Measurements from ENCODE around the gene TAS2R46. TPM values are rescaled to one million over a fixed set of nuclear protein-coding genes. Genes with fewer than 3 reads are reported as not detected.

Gene TAS2R46
- total RNA-seq, 4 donors from 2014 or later, result 5.5 to 8.7 TPM; not detected in 2

DNA sequence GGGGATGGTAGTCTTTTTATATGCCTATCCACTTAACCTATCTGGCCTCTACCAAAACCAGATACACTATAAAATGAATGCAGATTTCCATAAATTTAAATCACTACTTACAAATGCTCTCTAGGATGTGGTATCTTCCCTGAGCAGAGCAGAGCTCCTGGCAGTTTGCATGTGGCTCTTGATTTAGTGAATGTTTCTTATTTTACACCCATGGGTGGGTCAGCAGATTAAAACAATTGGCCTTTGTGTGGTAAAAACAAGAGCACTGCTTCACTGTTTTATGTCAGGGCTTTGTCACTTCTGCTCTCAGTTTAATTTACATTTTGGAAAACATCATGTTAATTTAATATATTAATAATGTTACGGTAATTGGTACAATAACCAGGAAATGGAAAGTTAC, 45.2 kb downstream of the TAS2R46 start:
- H3K4me1 ChIP-seq, result no peaks in the 10 kb centered on the region
- no peak overlapping the region for H3K4me3 ChIP-seq
- TF ChIP-seq POLR2A (IDR thresholded peaks at IDR 0.05), result no peak
- TF ChIP-seq, protein P1, sequence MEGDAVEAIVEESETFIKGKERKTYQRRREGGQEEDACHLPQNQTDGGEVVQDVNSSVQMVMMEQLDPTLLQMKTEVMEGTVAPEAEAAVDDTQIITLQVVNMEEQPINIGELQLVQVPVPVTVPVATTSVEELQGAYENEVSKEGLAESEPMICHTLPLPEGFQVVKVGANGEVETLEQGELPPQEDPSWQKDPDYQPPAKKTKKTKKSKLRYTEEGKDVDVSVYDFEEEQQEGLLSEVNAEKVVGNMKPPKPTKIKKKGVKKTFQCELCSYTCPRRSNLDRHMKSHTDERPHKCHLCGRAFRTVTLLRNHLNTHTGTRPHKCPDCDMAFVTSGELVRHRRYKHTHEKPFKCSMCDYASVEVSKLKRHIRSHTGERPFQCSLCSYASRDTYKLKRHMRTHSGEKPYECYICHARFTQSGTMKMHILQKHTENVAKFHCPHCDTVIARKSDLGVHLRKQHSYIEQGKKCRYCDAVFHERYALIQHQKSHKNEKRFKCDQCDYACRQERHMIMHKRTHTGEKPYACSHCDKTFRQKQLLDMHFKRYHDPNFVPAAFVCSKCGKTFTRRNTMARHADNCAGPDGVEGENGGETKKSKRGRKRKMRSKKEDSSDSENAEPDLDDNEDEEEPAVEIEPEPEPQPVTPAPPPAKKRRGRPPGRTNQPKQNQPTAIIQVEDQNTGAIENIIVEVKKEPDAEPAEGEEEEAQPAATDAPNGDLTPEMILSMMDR (IDR thresholded peaks at IDR 0.05), result no peak
- no peak overlapping the region for H3K27ac ChIP-seq
- H3K9me3 ChIP-seq, result no peaks in the 10 kb centered on the region
- no peaks in the 10 kb centered on the region for H3K27me3 ChIP-seq
- no peaks in the 10 kb centered on the region for H3K36me3 ChIP-seq
- DNase-seq, result no peak
- intact Hi-C loops (cut with DNase I; ENCODE audit: low total_unique reads), result no loop called here

DNA sequence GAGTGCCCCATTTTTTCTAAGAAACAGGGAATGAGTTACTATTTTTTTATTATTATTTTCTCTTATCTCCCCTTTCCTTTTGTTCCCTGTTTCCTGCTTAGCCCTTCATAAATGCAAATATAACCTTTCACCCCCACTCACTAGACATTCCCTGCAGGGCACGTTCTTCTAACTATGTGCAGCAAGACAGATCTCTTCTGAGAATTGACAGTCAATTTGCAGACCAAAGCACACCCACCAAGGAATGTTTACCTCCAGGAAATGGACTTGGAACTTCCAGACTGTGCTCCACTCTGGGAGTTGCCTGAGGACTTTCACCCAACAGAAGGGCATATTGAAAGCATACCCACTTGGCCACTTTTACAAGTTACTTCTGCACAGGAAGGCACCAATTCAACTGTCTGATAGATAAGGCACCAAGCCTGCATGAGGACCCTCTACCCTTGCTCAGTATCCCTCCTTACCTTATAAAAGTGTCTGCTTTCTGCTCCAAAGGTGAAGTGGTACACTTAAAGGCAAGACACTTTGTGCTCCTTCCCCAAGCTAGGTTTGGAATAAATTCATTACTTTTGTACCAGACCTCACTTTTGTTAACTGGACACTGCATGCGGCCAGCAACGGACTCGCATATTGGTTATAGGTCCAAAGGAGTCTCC, 46.2 kb downstream of the TAS2R46 start:
- intact Hi-C loops (cut with DNase I; ENCODE audit: low total_unique reads), result no loop called here
- Histone ChIP-seq H3K9me3 (no peaks in the 10 kb centered on the region), H3K4me1 (no peaks in the 10 kb centered on the region), H3K27me3 (no peaks in the 10 kb centered on the region), H3K4me3 (no peak overlapping the region), H3K36me3 (no peaks in the 10 kb centered on the region), H3K27ac (no peak overlapping the region)
- TF ChIP-seq, protein P1 (IDR thresholded peaks at IDR 0.05), result no peak
- no peak for TF ChIP-seq POLR2A (IDR thresholded peaks at IDR 0.05)
- DNase-seq, result no peak

DNA sequence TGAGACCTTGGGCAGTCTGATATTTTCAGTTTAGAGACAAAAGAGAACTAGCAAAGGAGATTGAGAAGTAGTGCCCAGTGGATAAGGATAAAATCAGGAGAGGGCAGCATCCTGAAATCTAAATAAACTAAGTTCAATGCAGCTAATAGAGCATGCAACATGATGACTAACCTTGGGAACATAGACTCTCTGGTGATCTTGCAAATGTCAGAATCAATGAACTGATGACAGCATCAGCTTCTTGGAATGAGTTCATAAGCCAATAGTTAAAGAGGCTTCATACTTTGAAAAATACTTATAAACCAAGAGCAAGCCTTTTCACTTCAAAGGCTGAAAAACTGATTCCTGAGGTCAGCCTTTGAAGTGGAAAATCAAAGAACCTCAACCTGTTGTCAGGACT, 47.9 kb downstream of the TAS2R46 start:
- Histone ChIP-seq H3K27me3 (no peaks in the 10 kb centered on the region), H3K27ac (no peak overlapping the region), H3K4me3 (no peak overlapping the region), H3K36me3 (no peaks in the 10 kb centered on the region), H3K9me3 (no peaks in the 10 kb centered on the region), H3K4me1 (no peaks in the 10 kb centered on the region)
- TF ChIP-seq, protein P1 (IDR thresholded peaks at IDR 0.05), result no peak
- TF ChIP-seq POLR2A (IDR thresholded peaks at IDR 0.05), result no peak
- DNase-seq, result no peak
- intact Hi-C loops (cut with DNase I; ENCODE audit: low total_unique reads), result no loop called here

Small RNA genes lying within 50 kb of the gene (small RNA-seq; reads per million reads assigned to genes)
- not detected for gene AC018630.1

Other genes starting within 250 kb of the TAS2R46 start
- 1 to 10 TPM in 2 of 4 donors, not detected in 2; 2.3 to 5.2 TPM for gene TAS2R10, start 235.9 kb downstream of the TAS2R46 start, total RNA-seq
- 10 to 100 TPM in 1 of 4 donors, 1 to 10 TPM in 2, not detected in 1; 3.0 to 11.0 (median 7.9) TPM for gene PRR4, start 212.8 kb downstream of the TAS2R46 start, total RNA-seq
- 10 to 100 TPM; 13.1 to 84.0 (median 57.5) TPM for gene PRH1, start 178.0 kb downstream of the TAS2R46 start, total RNA-seq
- 10 to 100 TPM in 1 of 4 donors, 1 to 10 TPM in 2, under 1 TPM in 1; 0.51 to 11.3 (median 4.3) TPM for gene TAS2R13, start 152.7 kb downstream of the TAS2R46 start, total RNA-seq
- gene PRH2, start 133.1 kb downstream of the TAS2R46 start, total RNA-seq, result not detected
- 10 to 100 TPM in 1 of 4 donors, 1 to 10 TPM in 2, under 1 TPM in 1; 0.26 to 21.1 (median 9.1) TPM for gene TAS2R14, start 123.0 kb downstream of the TAS2R46 start, total RNA-seq
- gene TAS2R50, start 75.4 kb downstream of the TAS2R46 start, total RNA-seq, result 10 to 100 TPM in 1 of 4 donors, 1 to 10 TPM in 2, not detected in 1; 1.2 to 20.0 (median 5.8) TPM
- 10 to 100 TPM in 1 of 4 donors, 1 to 10 TPM in 2, under 1 TPM in 1; 0.77 to 24.1 (median 4.8) TPM for gene TAS2R20, start 64.0 kb downstream of the TAS2R46 start, total RNA-seq
- gene TAS2R19, start 39.7 kb downstream of the TAS2R46 start, total RNA-seq, result 10 to 100 TPM in 2 of 4 donors, 1 to 10 TPM in 2; 2.6 to 32.1 (median 8.2) TPM
- gene TAS2R31, start 30.9 kb downstream of the TAS2R46 start, total RNA-seq, result 10 to 100 TPM in 3 of 4 donors, under 1 TPM in 1; 0.59 to 30.8 (median 15.7) TPM
- 10 to 100 TPM in 1 of 4 donors, 1 to 10 TPM in 1, under 1 TPM in 1, not detected in 1; 0.29 to 19.5 (median 7.7) TPM for gene TAS2R43, start 30.0 kb upstream of the TAS2R46 start, total RNA-seq
- 10 to 100 TPM in 2 of 4 donors, 1 to 10 TPM in 1, not detected in 1; 9.4 to 34.9 (median 14.9) TPM for gene TAS2R30, start 72.3 kb upstream of the TAS2R46 start, total RNA-seq
- gene SMIM10L1, start 108.9 kb upstream of the TAS2R46 start, total RNA-seq, result 1 to 10 TPM; 3.6 to 7.5 (median 7.1) TPM
- gene TAS2R42, start 124.6 kb upstream of the TAS2R46 start, total RNA-seq, result not detected
- not detected for gene PRB3, start 207.4 kb upstream of the TAS2R46 start, total RNA-seq
- gene PRB4, start 248.1 kb upstream of the TAS2R46 start, total RNA-seq, result not detected

Data from uterus (tissue), 4 donors.